Caco-2 (cell line): ENCODE measurements around the gene MYOF. TPM values are rescaled to one million over a fixed set of nuclear protein-coding genes. Genes with fewer than 3 reads are reported as not detected.

Experiments
- BruUV-seq: library from RNA; stranded (reverse); fragments of 400-500 nt; replicated peaks from 2 replicates; lab custom pipeline; 2021; lab: Mats Ljungman, UMichigan
- CTCF ChIA-PET: fragments of 300-600 bp; sonication (Branson Sonifier 250); formaldehyde crosslinking; loops from one replicate; lab custom pipeline; 2022; ENCODE audit warnings: antibody characterized with exemption; lab: Charles Lee
- POLR2A ChIA-PET: fragments of 300-600 bp; sonication (Branson Sonifier 250); formaldehyde crosslinking; loops from one replicate; lab custom pipeline; 2022; ENCODE audit warnings: antibody characterized with exemption; lab: Charles Lee
- DNase-seq, 2 experiments: peaks; one replicate each; pipeline versions ENCODE4 v3.0.0 to v3.0.0-alpha.2; 2020 to 2022
- H3K27me3 ChIP-seq: replicated peaks from 2 replicates; pipeline ENCODE4 v1.6.0; 2011; ENCODE audit warnings: low read length; ENCODE audit not compliant: control insufficient read depth, insufficient read depth
- H3K36me3 ChIP-seq: 2 replicates; pipeline ENCODE4 v1.5.1; 2011; ENCODE audit warnings: low read length; ENCODE audit not compliant: control insufficient read depth, insufficient read depth
- H3K4me1 ChIP-seq: fragments of 250-450 bp; sonication (Bioruptor Pico); 2 replicates; pipeline ENCODE4 v1.5.1; 2020; ENCODE audit warnings: mild to moderate bottlenecking
- H3K4me3 ChIP-seq: 2 replicates; pipeline ENCODE4 v1.5.1; 2011; ENCODE audit warnings: low read depth, mild to moderate bottlenecking, control low read depth, low read length
- H3K9me3 ChIP-seq: fragments of 250-450 bp; sonication (Bioruptor Pico); 2 replicates; pipeline ENCODE4 v1.5.1; 2020; ENCODE audit warnings: mild to moderate bottlenecking, moderate library complexity
- H3K27ac Mint-ChIP-seq: one replicate; pipeline ENCODE4 v1.8.0; 2022; ENCODE audit warnings: mixed read lengths; ENCODE audit not compliant: unreplicated experiment
- H3K27me3 Mint-ChIP-seq: one replicate; pipeline ENCODE4 v1.8.0; 2022; ENCODE audit warnings: mixed read lengths; ENCODE audit not compliant: insufficient read depth, unreplicated experiment
- H3K36me3 Mint-ChIP-seq: one replicate; pipeline ENCODE4 v1.8.0; 2022; ENCODE audit warnings: mild to moderate bottlenecking, mixed read lengths; ENCODE audit not compliant: insufficient read depth, unreplicated experiment
- H3K4me1 Mint-ChIP-seq: one replicate; pipeline ENCODE4 v1.8.0; 2022; ENCODE audit warnings: low read depth, mixed read lengths; ENCODE audit not compliant: unreplicated experiment
- H3K4me3 Mint-ChIP-seq: one replicate; pipeline ENCODE4 v1.8.0; 2022; ENCODE audit warnings: mild to moderate bottlenecking, moderate library complexity, mixed read lengths; ENCODE audit not compliant: unreplicated experiment
- H3K9me3 Mint-ChIP-seq: one replicate; pipeline ENCODE4 v1.8.0; 2022; ENCODE audit warnings: mixed read lengths; ENCODE audit not compliant: unreplicated experiment
- CTCF ChIP-seq, 2 experiments: fragments of 200-600 bp in 1 of 2; IDR thresholded peaks; 1 replicate in 1 of 2; 2 replicates in 1 of 2; pipeline versions ENCODE4 v1.5.1 to v1.8.0; 2011 to 2022; ENCODE audit warnings: antibody characterized with exemption in 1 of 2, control low read depth in 1 of 2, inconsistent platforms in 1 of 2, low read depth in 1 of 2, low read length in 1 of 2, mild to moderate bottlenecking in 1 of 2, moderate library complexity in 1 of 2; ENCODE audit not compliant: insufficient read depth in 1 of 2, severe bottlenecking in 1 of 2, unreplicated experiment in 1 of 2
- intact Hi-C: fragments of 100-400 bp; cut with micrococcal nuclease; formaldehyde crosslinking; loops from one replicate; pipeline ENCODE4 v1.10.0; 2022; ENCODE audit not compliant: unreplicated experiment
- total RNA-seq: library from RNA; stranded (reverse); gene quantifications from 2 replicates; pipeline ENCODE4 v1.2.3, GENCODE V29; 2022

Gene MYOF
- total RNA-seq, 1 experiment from 2014 or later, result 148 TPM

- no TSS peak for BruUV-seq
These were observed 145.5 kb downstream of the MYOF start for GRCh38 chr10:93336678-93337077.

GRCh38 chr10:93336110-93336509 lies 146.0 kb downstream of the MYOF start:
- H3K9me3 ChIP-seq, result no peaks in the 10 kb centered on the region
- H3K4me3 Mint-ChIP-seq, result no peak overlapping the region
- H3K36me3 ChIP-seq, result peaks cover 2% of the 10 kb centered on the region; the same call in 1 of the 2 replicates
- H3K27me3 Mint-ChIP-seq, result no peaks in the 10 kb centered on the region
- no peak overlapping the region for H3K4me3 ChIP-seq
- ChIA-PET POLR2A (no interaction called here), CTCF (no interaction called here)
- DNase-seq, result no peak
- H3K27ac Mint-ChIP-seq, result no peak overlapping the region
- no TSS peak for BruUV-seq
- H3K36me3 Mint-ChIP-seq, result peaks cover 39% of the 10 kb centered on the region
- H3K9me3 Mint-ChIP-seq, result no peaks in the 10 kb centered on the region
- no peak for TF ChIP-seq CTCF (IDR thresholded peaks at IDR 0.05; ENCODE audit: insufficient read depth in 1 of 2, low read depth in 1 of 2, low read length in 1 of 2, severe bottlenecking in 1 of 2, unreplicated experiment in 1 of 2)
- intact Hi-C loops, result no loop called here
- H3K4me1 ChIP-seq, result no peaks in the 10 kb centered on the region
- H3K4me1 Mint-ChIP-seq, result no peaks in the 10 kb centered on the region
- H3K27me3 ChIP-seq, result no peaks in the 10 kb centered on the region

More at GRCh38 chr10:93336678-93337077, 145.5 kb downstream of the MYOF start:
- H3K27ac Mint-ChIP-seq, result no peak overlapping the region
- H3K27me3 Mint-ChIP-seq, result no peaks in the 10 kb centered on the region
- H3K27me3 ChIP-seq, result no peaks in the 10 kb centered on the region
- H3K36me3 Mint-ChIP-seq, result peaks cover 38% of the 10 kb centered on the region
- no peaks in the 10 kb centered on the region for H3K9me3 Mint-ChIP-seq
- peaks cover 2% of the 10 kb centered on the region; the same call in 1 of the 2 replicates for H3K36me3 ChIP-seq
- H3K4me3 Mint-ChIP-seq, result no peak overlapping the region
- no peaks in the 10 kb centered on the region for H3K4me1 Mint-ChIP-seq
- TF ChIP-seq CTCF (IDR thresholded peaks at IDR 0.05; ENCODE audit: insufficient read depth in 1 of 2, low read depth in 1 of 2, low read length in 1 of 2, severe bottlenecking in 1 of 2, unreplicated experiment in 1 of 2), result no peak
- ChIA-PET POLR2A (no interaction called here), CTCF (interaction anchor here (1.3 kb wide), 1 partner anchor 39 kb away, joined by 4 read pairs; no protein-coding TSS in a partner anchor)
- intact Hi-C loops, result no loop called here
- H3K9me3 ChIP-seq, result no peaks in the 10 kb centered on the region
- no peak overlapping the region for H3K4me3 ChIP-seq
- H3K4me1 ChIP-seq, result no peaks in the 10 kb centered on the region
- DNase-seq, result no peak

DNA sequence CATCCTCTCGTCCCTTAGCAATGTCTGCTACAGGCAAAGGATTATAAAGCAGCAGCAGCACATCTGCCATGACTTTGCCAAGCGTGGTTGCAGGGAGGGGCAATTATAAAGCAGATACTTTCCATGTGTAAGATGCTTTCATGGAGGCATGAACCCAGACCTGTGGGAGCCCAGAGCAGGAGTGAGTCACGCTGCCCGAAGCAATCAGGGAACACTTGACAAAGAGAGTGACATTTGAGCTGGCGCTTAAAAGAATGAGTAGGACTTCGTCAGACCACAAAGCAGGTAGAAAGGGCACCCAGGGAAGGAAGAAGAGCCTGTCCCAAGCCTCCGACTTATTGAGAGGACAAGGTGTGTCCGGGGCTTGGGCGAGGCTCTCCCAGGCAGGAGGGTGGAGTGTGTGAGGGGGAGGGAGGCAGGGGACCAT lies 147.2 kb downstream of the MYOF start:
- BruUV-seq, result no TSS peak
- CTCF ChIA-PET, result no interaction called here
- peaks cover 28% of the 10 kb centered on the region for H3K36me3 Mint-ChIP-seq
- no peak for TF ChIP-seq CTCF (IDR thresholded peaks at IDR 0.05; ENCODE audit: insufficient read depth in 1 of 2, low read depth in 1 of 2, low read length in 1 of 2, severe bottlenecking in 1 of 2, unreplicated experiment in 1 of 2)
- Histone ChIP-seq H3K9me3 (no peaks in the 10 kb centered on the region), H3K4me3 (no peak overlapping the region), H3K36me3 (peaks cover 2% of the 10 kb centered on the region; the same call in 1 of the 2 replicates), H3K27me3 (no peaks in the 10 kb centered on the region), H3K4me1 (no peaks in the 10 kb centered on the region)
- DNase-seq, result no peak
- no peak overlapping the region for H3K4me3 Mint-ChIP-seq
- no peaks in the 10 kb centered on the region for H3K9me3 Mint-ChIP-seq
- POLR2A ChIA-PET, result no interaction called here
- no peaks in the 10 kb centered on the region for H3K27me3 Mint-ChIP-seq
- no peaks in the 10 kb centered on the region for H3K4me1 Mint-ChIP-seq
- H3K27ac Mint-ChIP-seq, result no peak overlapping the region
- intact Hi-C loops, result no loop called here
